ENCODE data around the gene CSTF2T. TPM values are rescaled to one million over a fixed set of nuclear protein-coding genes. Genes with fewer than 3 reads are reported as not detected.

CSTF2T gene
- total RNA-seq, 1 donor from 2014 or later = 28.7 TPM

- Mint-ChIP-seq H3K4me3 (ENCODE audit: low read depth) (no peak overlapping the region), H3K4me1 (ENCODE audit: low read depth) (peaks cover 5% of the 10 kb centered on the region), H3K27ac (no peak overlapping the region), H3K27me3 (no peaks in the 10 kb centered on the region), H3K36me3 (ENCODE audit: insufficient read depth) (no peaks in the 10 kb centered on the region), H3K9me3 (ENCODE audit: low read depth) (no peaks in the 10 kb centered on the region)
- DNase-seq (ENCODE audit: low spot score, unreplicated experiment) = no peak
- TF ChIP-seq CTCF (IDR thresholded peaks at IDR 0.05; ENCODE audit: unreplicated experiment) = no peak
Observed at GRCh38 chr10:51666456-51666855, 32.9 kb downstream of the CSTF2T start.

- Mint-ChIP-seq H3K27ac (no peak overlapping the region), H3K4me1 (ENCODE audit: low read depth) (peaks cover 5% of the 10 kb centered on the region), H3K4me3 (ENCODE audit: low read depth) (no peak overlapping the region), H3K27me3 (no peaks in the 10 kb centered on the region), H3K36me3 (ENCODE audit: insufficient read depth) (no peaks in the 10 kb centered on the region), H3K9me3 (ENCODE audit: low read depth) (no peaks in the 10 kb centered on the region)
- no peak for DNase-seq (ENCODE audit: low spot score, unreplicated experiment)
- TF ChIP-seq CTCF (IDR thresholded peaks at IDR 0.05; ENCODE audit: unreplicated experiment) = no peak
Observed at GRCh38 chr10:51663086-51663485, 36.3 kb downstream of the CSTF2T start.

- no peaks in the 10 kb centered on the region for H3K27me3 Mint-ChIP-seq
- no peak overlapping the region for H3K27ac Mint-ChIP-seq
- no peaks in the 10 kb centered on the region for H3K9me3 Mint-ChIP-seq (ENCODE audit: low read depth)
- DNase-seq (ENCODE audit: low spot score, unreplicated experiment) = no peak
- TF ChIP-seq CTCF (IDR thresholded peaks at IDR 0.05; ENCODE audit: unreplicated experiment) = no peak
- peaks cover 2% of the 10 kb centered on the region for H3K4me1 Mint-ChIP-seq (ENCODE audit: low read depth)
- H3K4me3 Mint-ChIP-seq (ENCODE audit: low read depth) = no peak overlapping the region
- H3K36me3 Mint-ChIP-seq (ENCODE audit: insufficient read depth) = no peaks in the 10 kb centered on the region
Observed at GRCh38 chr10:51659344-51659743, 40.1 kb downstream of the CSTF2T start.

GRCh38 chr10:51658000-51658399 lies 41.4 kb downstream of the CSTF2T start:
- no peak overlapping the region for H3K4me3 Mint-ChIP-seq (ENCODE audit: low read depth)
- no peak overlapping the region for H3K27ac Mint-ChIP-seq
- no peak for TF ChIP-seq CTCF (IDR thresholded peaks at IDR 0.05; ENCODE audit: unreplicated experiment)
- no peaks in the 10 kb centered on the region for H3K9me3 Mint-ChIP-seq (ENCODE audit: low read depth)
- H3K36me3 Mint-ChIP-seq (ENCODE audit: insufficient read depth) = no peaks in the 10 kb centered on the region
- H3K27me3 Mint-ChIP-seq = no peaks in the 10 kb centered on the region
- H3K4me1 Mint-ChIP-seq (ENCODE audit: low read depth) = peaks cover 2% of the 10 kb centered on the region
- DNase-seq (ENCODE audit: low spot score, unreplicated experiment) = no peak

- Mint-ChIP-seq H3K36me3 (ENCODE audit: insufficient read depth) (no peaks in the 10 kb centered on the region), H3K9me3 (ENCODE audit: low read depth) (no peaks in the 10 kb centered on the region), H3K27me3 (no peaks in the 10 kb centered on the region), H3K4me3 (ENCODE audit: low read depth) (no peak overlapping the region), H3K4me1 (ENCODE audit: low read depth) (peaks cover 2% of the 10 kb centered on the region), H3K27ac (no peak overlapping the region)
- no peak for DNase-seq (ENCODE audit: low spot score, unreplicated experiment)
- TF ChIP-seq CTCF (IDR thresholded peaks at IDR 0.05; ENCODE audit: unreplicated experiment) = no peak
Observed at GRCh38 chr10:51656503-51656902, 42.9 kb downstream of the CSTF2T start.
